K562 (cell line): Measurements from ENCODE around the gene CHRNB1. TPM values are rescaled to one million over a fixed set of nuclear protein-coding genes. Genes with fewer than 3 reads are reported as not detected.

Source experiments
- ETS2 ChIP-seq: IDR thresholded peaks from 2 replicates; pipeline ENCODE4 v1.6.1; 2016; ENCODE audit warnings: borderline replicate concordance, missing genetic modification characterization, mild to moderate bottlenecking, moderate library complexity, missing compliant biosample characterization; ENCODE audit not compliant: poor library complexity, severe bottlenecking
- ETV1 ChIP-seq: fragments of 450-650 bp; conservative IDR thresholded peaks from 2 replicates; pipeline ENCODE4 v1.6.1; 2016; ENCODE audit warnings: missing genetic modification characterization, control low read depth, low read depth, missing compliant biosample characterization
- GABPB2 ChIP-seq: fragments of 250-450 bp; sonication (Bioruptor Pico); conservative IDR thresholded peaks from 2 replicates; pipeline ENCODE4 v1.5.1; 2021; ENCODE audit warnings: mild to moderate bottlenecking
- LCOR ChIP-seq: sonication (generic); formaldehyde crosslinking; IDR thresholded peaks from 2 replicates; pipeline ENCODE4 v1.8.0; 2022; ENCODE audit warnings: mild to moderate bottlenecking, missing genetic modification reagents
- MAFK ChIP-seq: IDR thresholded peaks from 2 replicates; pipeline ENCODE4 v1.6.1; 2011; ENCODE audit warnings: low read length, improper control_type of control experiment
- NCOR1 ChIP-seq: fragments of 450-650 bp; IDR thresholded peaks from 2 replicates; pipeline ENCODE4 v1.6.1; 2016; ENCODE audit warnings: mild to moderate bottlenecking, moderate library complexity
- PHF8 ChIP-seq: fragments of 200-600 bp; sonication (generic); IDR thresholded peaks from 2 replicates; pipeline ENCODE4 v1.6.1; 2012; ENCODE audit warnings: mixed run types, mild to moderate bottlenecking, inconsistent platforms, low read length, moderate library complexity, borderline replicate concordance
- POLR2H ChIP-seq: IDR thresholded peaks from 2 replicates; pipeline ENCODE4 v1.6.1; 2016; ENCODE audit warnings: missing genetic modification characterization, low read depth, mild to moderate bottlenecking, control low read depth, missing compliant biosample characterization, moderate library complexity
- RBM25 ChIP-seq: fragments of 200-400 bp; formaldehyde crosslinking; IDR thresholded peaks from 2 replicates; pipeline ENCODE4 v1.6.1; 2018; ENCODE audit warnings: low read length, low read depth, moderate library complexity; ENCODE audit not compliant: severe bottlenecking
- RFX7 ChIP-seq: fragments of 250-450 bp; sonication (Bioruptor Pico); IDR thresholded peaks from 2 replicates; pipeline ENCODE4 v1.5.1; 2021; ENCODE audit warnings: mild to moderate bottlenecking
- SAFB ChIP-seq: fragments of 200-400 bp; formaldehyde crosslinking; IDR thresholded peaks from 2 replicates; pipeline ENCODE4 v1.6.1; 2017; ENCODE audit warnings: low read depth, low read length, borderline replicate concordance
- SP1 ChIP-seq: sonication (generic); formaldehyde crosslinking; IDR thresholded peaks from 2 replicates; pipeline ENCODE4 v1.8.1; 2022; ENCODE audit warnings: mild to moderate bottlenecking, missing genetic modification reagents
- TAF1 ChIP-seq: IDR thresholded peaks from 2 replicates; pipeline ENCODE4 v1.6.1; 2011; ENCODE audit warnings: mild to moderate bottlenecking, low read length, moderate library complexity; ENCODE audit not compliant: insufficient read depth, control insufficient read depth, severe bottlenecking; ENCODE audit errors: extremely low read depth
- ZBTB11 ChIP-seq, 3 experiments: fragments of 200-800 bp in 1 of 3; fragments of 250-450 bp in 1 of 3; fragments of 450-650 bp in 1 of 3; sonication (Bioruptor Pico) in 1 of 3; sonication (Bioruptor generic) in 1 of 3; formaldehyde crosslinking in 1 of 3; IDR thresholded peaks; 2 replicates each; pipeline versions ENCODE4 v1.6.1 to v1.8.0; 2016 to 2022; ENCODE audit warnings: mild to moderate bottlenecking in 2 of 3, missing genetic modification characterization in 2 of 3, missing compliant biosample characterization in 1 of 3, moderate library complexity in 1 of 3
- ZNF277 ChIP-seq: fragments of 250-450 bp; sonication (Bioruptor Pico); IDR thresholded peaks from 2 replicates; pipeline ENCODE4 v1.8.0; 2022; ENCODE audit warnings: inconsistent platforms, mild to moderate bottlenecking, moderate library complexity, borderline replicate concordance
- ZNF592 ChIP-seq: fragments of 450-650 bp; IDR thresholded peaks from 2 replicates; pipeline ENCODE4 v1.6.1; 2017; ENCODE audit warnings: antibody characterized with exemption, mild to moderate bottlenecking
- ZNF707 ChIP-seq: fragments of 250-450 bp; sonication (Bioruptor Pico); conservative IDR thresholded peaks from 2 replicates; pipeline ENCODE4 v1.8.0; 2022; ENCODE audit warnings: inconsistent platforms, mild to moderate bottlenecking, moderate library complexity
- polyA plus RNA-seq, 8 experiments: library from polyadenylated mRNA; depleted of rRNA in 4 of 8; stranded (reverse) in 5 of 8; unstranded in 3 of 8; fragments of >200 nt; fragmentation: Nextera tagmentation in 2 of 8; fragmentation: Illumina TruSeq in 1 of 8; extraction: Ambion mirVana in 2 of 8; extraction: Trizol in 1 of 8; gene quantifications; 2 replicates each; pipeline versions ENCODE4 v1.2.1 to v1.2.3, GENCODE V29; 2011 to 2014; ENCODE audit warnings: inconsistent platforms in 1 of 8, missing spikeins in 1 of 8
- total RNA-seq, 7 experiments: library from RNA; depleted of rRNA in 6 of 7; stranded (reverse); fragments of >200 nt in 6 of 7; fragmentation: Illumina TruSeq in 2 of 7; extraction: Trizol in 2 of 7; gene quantifications; 2 replicates each; pipeline versions ENCODE4 v1.2.1 to v1.2.3, GENCODE V29; 2011 to 2021; ENCODE audit warnings: low replicate concordance in 1 of 7

The CHRNB1 gene
- total and polyA plus RNA-seq, 9 of the 15 experiments (the other 6 are each of a cell fraction or from before 2014, with no cell fraction given): 4.7 to 12.3 (median 6.8) TPM

- TF ChIP-seq ZNF592: no peak
- TF ChIP-seq SP1 (CRISPR knock-in tag): peak; percentile 51; the same call in 1 of the 2 replicates
- TF ChIP-seq TAF1: peak; percentile 70
- TF ChIP-seq GABPB2 (CRISPR knock-in tag): no peak
- TF ChIP-seq ZBTB11 (CRISPR knock-in tag; IDR thresholded peaks at IDR 0.05): no peak
- TF ChIP-seq RFX7: no peak
- peak; percentile 78 for TF ChIP-seq PHF8
- no peak for TF ChIP-seq POLR2H (tag)
- TF ChIP-seq ZNF277 (CRISPR knock-in tag): no peak
- no peak for TF ChIP-seq NCOR1
- no peak for TF ChIP-seq ETS2 (tag)
- TF ChIP-seq MAFK: no peak
- peak; percentile 57 for TF ChIP-seq RBM25
- TF ChIP-seq ETV1 (tag): no peak
- no peak for TF ChIP-seq SAFB
- TF ChIP-seq ZNF707 (CRISPR knock-in tag): no peak
- 0 out of 2 replicates have a peak, but pooled peaks have one; percentile 27 for TF ChIP-seq LCOR
These were observed 40.7 kb upstream of the CHRNB1 start, which contains the start of gene TMEM256 (continued) for GRCh38 chr17:7403977-7404736.
